H1 (cell line): ENCODE data around the gene TMEM45A. TPM values are rescaled to one million over a fixed set of nuclear protein-coding genes. Genes with fewer than 3 reads are reported as not detected.

Experiments used
- CTCF ChIA-PET: fragments of 300-600 bp; sonication (Branson Sonifier 250); formaldehyde crosslinking; loops from one replicate; lab custom pipeline; 2021; ENCODE audit not compliant: partially characterized antibody; lab: Charles Lee
- POLR2A ChIA-PET: fragments of 300-600 bp; sonication (Branson Sonifier 250); formaldehyde crosslinking; loops from one replicate; lab custom pipeline; 2021; ENCODE audit warnings: inconsistent platforms; ENCODE audit not compliant: partially characterized antibody; lab: Charles Lee
- DNase-seq, 2 experiments: peaks; one replicate each; pipeline versions ENCODE4 v3.0.0 to v3.0.0-alpha.2; 2010 to 2022; ENCODE audit warnings: low spot score in 2 of 2, low read depth in 1 of 2, mixed read lengths in 1 of 2
- FAIRE-seq: peaks from 2 replicates; lab custom pipeline; 2011; peaks lifted over from hg19 to GRCh38; lab: Jason Lieb, UNC
- H2AFZ ChIP-seq: 2 replicates; pipeline ENCODE4 v1.8.1; 2012; ENCODE audit warnings: low read length, inconsistent platforms
- H2AK5ac ChIP-seq: 2 replicates; pipeline ENCODE4 v1.6.1; 2013; ENCODE audit warnings: low read depth, low read length
- H2BK120ac ChIP-seq: replicated peaks from 2 replicates; pipeline ENCODE3; 2013; ENCODE audit warnings: low read depth, low read length, inconsistent platforms
- H2BK12ac ChIP-seq: 2 replicates; pipeline ENCODE4 v1.6.1; 2013; ENCODE audit warnings: low read depth, low read length
- H2BK15ac ChIP-seq: 2 replicates; pipeline ENCODE4 v1.6.1; 2013; ENCODE audit warnings: low read length
- H2BK20ac ChIP-seq: 2 replicates; pipeline ENCODE4 v1.6.1; 2013; ENCODE audit warnings: low read length
- H2BK5ac ChIP-seq: 2 replicates; pipeline ENCODE4 v1.6.1; 2013; ENCODE audit warnings: low read depth, low read length
- H3K14ac ChIP-seq: 2 replicates; pipeline ENCODE4 v1.6.1; 2013; ENCODE audit warnings: inconsistent platforms; ENCODE audit not compliant: insufficient read length
- H3K18ac ChIP-seq: 2 replicates; pipeline ENCODE4 v1.6.1; 2013; ENCODE audit warnings: low read length; ENCODE audit errors: extremely low read depth
- H3K23ac ChIP-seq: 2 replicates; pipeline ENCODE4 v1.6.1; 2013; ENCODE audit warnings: inconsistent platforms; ENCODE audit not compliant: insufficient read length
- H3K23me2 ChIP-seq: 2 replicates; pipeline ENCODE4 v1.6.1; 2013; ENCODE audit warnings: low read depth, low read length
- H3K27ac ChIP-seq: 2 replicates; pipeline ENCODE4 v1.6.1; 2011; ENCODE audit warnings: low read depth, low read length, inconsistent platforms
- H3K27me3 ChIP-seq, 4 experiments: replicated peaks in 1 of 4; 1 replicate in 1 of 4; 2 replicates in 3 of 4; pipeline versions ENCODE4 v1.6.1 to v1.8.1; 2011 to 2013; ENCODE audit warnings: low read length in 3 of 4, mild to moderate bottlenecking in 3 of 4, inconsistent platforms in 2 of 4, mixed read lengths in 2 of 4, moderate library complexity in 1 of 4; ENCODE audit not compliant: control insufficient read depth in 3 of 4, insufficient read depth in 3 of 4; ENCODE audit errors: extremely low read depth in 1 of 4
- H3K36me3 ChIP-seq, 4 experiments: 2 replicates each; pipeline versions ENCODE4 v1.6.1 to v1.8.1; 2011 to 2013; ENCODE audit warnings: mild to moderate bottlenecking in 4 of 4, low read length in 3 of 4, moderate library complexity in 2 of 4, control low read depth in 1 of 4, inconsistent platforms in 1 of 4; ENCODE audit not compliant: insufficient read depth in 4 of 4, control insufficient read depth in 2 of 4
- H3K4ac ChIP-seq: replicated peaks from 2 replicates; pipeline ENCODE3; 2013; ENCODE audit warnings: low read length, low read depth, mixed read lengths, inconsistent platforms; ENCODE audit not compliant: insufficient read length
- H3K4me1 ChIP-seq, 4 experiments: replicated peaks in 1 of 4; 1 replicate in 1 of 4; 2 replicates in 3 of 4; pipeline versions ENCODE4 v1.6.1 to v1.8.1; 2011 to 2013; ENCODE audit warnings: low read length in 3 of 4, inconsistent platforms in 2 of 4, mixed read lengths in 1 of 4; ENCODE audit not compliant: insufficient read depth in 4 of 4, control insufficient read depth in 3 of 4
- H3K4me2 ChIP-seq, 2 experiments: 2 replicates each; pipeline versions ENCODE4 v1.6.1 to v1.8.1; 2011 to 2013; ENCODE audit warnings: low read depth in 2 of 2, low read length in 2 of 2, control low read depth in 1 of 2, inconsistent platforms in 1 of 2, mild to moderate bottlenecking in 1 of 2; ENCODE audit not compliant: insufficient read depth in 1 of 2
- H3K4me3 ChIP-seq, 4 experiments: fragments of 200-600, 300-600 bp in 1 of 4; sonication (generic), shearing (Covaris generic), sonication (Bioruptor Twin) in 1 of 4; 2 replicates each; pipeline versions ENCODE4 v1.5.1 to v1.8.1; 2011 to 2016; ENCODE audit warnings: low read length in 4 of 4, low read depth in 3 of 4, control low read depth in 2 of 4, inconsistent platforms in 2 of 4, mild to moderate bottlenecking in 2 of 4, mixed read lengths in 1 of 4, moderate library complexity in 1 of 4; ENCODE audit not compliant: insufficient read depth in 2 of 4; ENCODE audit errors: extremely low read depth in 1 of 4
- H3K56ac ChIP-seq: replicated peaks from 2 replicates; pipeline ENCODE3; 2013; ENCODE audit warnings: low read depth, mild to moderate bottlenecking, mixed read lengths, low read length, inconsistent platforms; ENCODE audit not compliant: insufficient read length
- H3K79me1 ChIP-seq: 2 replicates; pipeline ENCODE4 v1.6.1; 2013; ENCODE audit warnings: low read depth, low read length, control low read depth
- H3K79me2 ChIP-seq, 2 experiments: 2 replicates each; pipeline versions ENCODE4 v1.6.1 to v1.8.1; 2012 to 2013; ENCODE audit warnings: low read length in 2 of 2, mild to moderate bottlenecking in 2 of 2, inconsistent platforms in 1 of 2; ENCODE audit not compliant: insufficient read depth in 2 of 2, control insufficient read depth in 1 of 2
- H3K9ac ChIP-seq, 4 experiments: replicated peaks in 1 of 4; 1 replicate in 1 of 4; 2 replicates in 3 of 4; pipeline versions ENCODE4 v1.6.1 to v1.8.1; 2011 to 2013; ENCODE audit warnings: low read depth in 3 of 4, low read length in 3 of 4, control low read depth in 2 of 4, mild to moderate bottlenecking in 2 of 4, moderate library complexity in 2 of 4, inconsistent platforms in 1 of 4; ENCODE audit errors: extremely low read depth in 1 of 4
- H3K9me3 ChIP-seq, 2 experiments: 2 replicates each; pipeline versions ENCODE4 v1.6.1 to v1.8.1; 2012 to 2013; ENCODE audit warnings: mild to moderate bottlenecking in 2 of 2, moderate library complexity in 2 of 2, control low read depth in 1 of 2, inconsistent platforms in 1 of 2, low read depth in 1 of 2, low read length in 1 of 2, mixed read lengths in 1 of 2; ENCODE audit not compliant: insufficient read depth in 2 of 2
- H4K20me1 ChIP-seq, 2 experiments: replicated peaks in 1 of 2; 2 replicates each; pipeline versions ENCODE3 to v1.8.1; 2011 to 2013; ENCODE audit warnings: inconsistent platforms in 2 of 2, low read length in 2 of 2, mild to moderate bottlenecking in 1 of 2; ENCODE audit not compliant: insufficient read depth in 2 of 2, control insufficient read depth in 1 of 2
- H4K5ac ChIP-seq: 2 replicates; pipeline ENCODE4 v1.6.1; 2013; ENCODE audit warnings: low read length, low read depth, mixed read lengths, inconsistent platforms; ENCODE audit not compliant: insufficient read length
- H4K8ac ChIP-seq: 2 replicates; pipeline ENCODE4 v1.8.0; 2013; ENCODE audit warnings: mild to moderate bottlenecking, moderate library complexity, low read length, inconsistent platforms; ENCODE audit not compliant: insufficient read depth; ENCODE audit errors: extremely low read depth
- H4K91ac ChIP-seq: replicated peaks from 2 replicates; pipeline ENCODE3; 2013; ENCODE audit warnings: low read length, mixed read lengths, inconsistent platforms; ENCODE audit not compliant: insufficient read length
- BACH1 ChIP-seq: IDR thresholded peaks from 2 replicates; pipeline ENCODE4 v1.6.1; 2012; ENCODE audit warnings: low read length, improper control_type of control experiment
- BCL11A ChIP-seq, 2 experiments: IDR thresholded peaks; one replicate each; pipeline ENCODE4 v1.6.1; 2011; ENCODE audit warnings: low read depth in 2 of 2, low read length in 2 of 2, mild to moderate bottlenecking in 2 of 2
- CTCF ChIP-seq, 3 experiments: IDR thresholded peaks; 1 replicate in 2 of 3; 2 replicates in 1 of 3; pipeline versions ENCODE4 v1.5.1 to v1.6.1; 2011; ENCODE audit warnings: low read length in 3 of 3, mild to moderate bottlenecking in 3 of 3, inconsistent platforms in 2 of 3, low read depth in 1 of 3, moderate library complexity in 1 of 3; ENCODE audit not compliant: insufficient read depth in 1 of 3; ENCODE audit errors: control extremely low read depth in 1 of 3
- GTF2F1 ChIP-seq: IDR thresholded peaks from 2 replicates; pipeline ENCODE4 v1.6.1; 2012; ENCODE audit warnings: low read depth, low read length, improper control_type of control experiment, borderline replicate concordance
- RAD21 ChIP-seq, 2 experiments: IDR thresholded peaks in 1 of 2; conservative IDR thresholded peaks in 1 of 2; 2 replicates each; pipeline ENCODE4 v1.6.1; 2011; ENCODE audit warnings: low read depth in 2 of 2, low read length in 2 of 2, improper control_type of control experiment in 1 of 2, inconsistent platforms in 1 of 2, mild to moderate bottlenecking in 1 of 2, moderate library complexity in 1 of 2
- RXRA ChIP-seq: IDR thresholded peaks from 2 replicates; pipeline ENCODE4 v1.6.1; 2011; ENCODE audit warnings: low read depth, mild to moderate bottlenecking, low read length, moderate library complexity; ENCODE audit not compliant: insufficient read depth
- SP1 ChIP-seq: IDR thresholded peaks from 2 replicates; pipeline ENCODE4 v1.6.1; 2011; ENCODE audit warnings: low read depth, low read length
- TBP ChIP-seq: IDR thresholded peaks from 2 replicates; pipeline ENCODE4 v1.6.1; 2011; ENCODE audit warnings: low read depth, low read length, improper control_type of control experiment
- WGBS, 2 experiments: shearing (Covaris generic) in 1 of 2; methylation state at CpG; one replicate each; pipeline versions ENCODE4 v1.1.6 to v1.1.7; 2013 to 2015; ENCODE audit warnings: low lambda C conversion rate in 2 of 2, mixed read lengths in 2 of 2, inconsistent platforms in 1 of 2, low coverage in 1 of 2, missing lambda C conversion rate in 1 of 2; ENCODE audit not compliant: insufficient replicate concordance in 2 of 2, insufficient coverage in 1 of 2, insufficient read length in 1 of 2; ENCODE audit errors: extremely low coverage in 1 of 2, missing lambda C conversion rate in 1 of 2; 5-methylcytosine and 5-hydroxymethylcytosine counted together
- polyA plus RNA-seq, 7 experiments: library from polyadenylated mRNA; depleted of rRNA in 3 of 7; stranded (reverse) in 5 of 7; unstranded in 2 of 7; fragments of >200 nt in 5 of 7; fragments of 200-250 nt in 2 of 7; gene quantifications; 1 replicate in 5 of 7; 2 replicates in 1 of 7; 4 replicates in 1 of 7; pipeline versions ENCODE4 v1.2.1 to v1.2.3, GENCODE V29; 2011 to 2013; ENCODE audit warnings: missing spikeins in 2 of 7, mixed read lengths in 2 of 7
- total RNA-seq: library from RNA; stranded (reverse); fragmentation: NEBNext Ultra II Directional; extraction: Animal tissue kit (Norgen Biotek cat#: 25700); gene quantifications from 2 replicates; pipeline ENCODE4 v1.2.1, GENCODE V29; 2021

Gene TMEM45A
- total and polyA plus RNA-seq, 2 of the 8 experiments (the other 6 are each of a cell fraction or from before 2014, with no cell fraction given) = 12.9 to 14.2 TPM

- H2AFZ ChIP-seq = no peak overlapping the region
Measured at GRCh38 chr3:100532411-100532810, 40.0 kb downstream of the TMEM45A start.

More at GRCh38 chr3:100532411-100532810, 40.0 kb downstream of the TMEM45A start:
- Histone ChIP-seq H2BK120ac (no peak overlapping the region), H3K14ac (no peak overlapping the region), H3K9ac (no peak overlapping the region), H3K4me1 (no peaks in the 10 kb centered on the region), H3K27me3 (no peaks in the 10 kb centered on the region), H2BK5ac (no peak overlapping the region), H3K79me2 (no peaks in the 10 kb centered on the region), H3K79me1 (no peaks in the 10 kb centered on the region), H2BK20ac (no peak overlapping the region), H4K5ac (no peak overlapping the region), H3K56ac (no peak overlapping the region)
- WGBS, 2 experiments = 90 to 100% methylated on average over 1 to 6 of the region's 6 CpGs
- ChIA-PET POLR2A (interaction anchor here (1.1 to 1.2 kb wide), 2 partner anchors 10 to 30 kb away, joined by 3 read pairs; no protein-coding TSS in a partner anchor), CTCF (no interaction called here)
- TF ChIP-seq RXRA = no peak
- TF ChIP-seq BACH1 = no peak
- no peak for TF ChIP-seq SP1
- no peak for TF ChIP-seq GTF2F1
- TF ChIP-seq BCL11A (IDR thresholded peaks at IDR 0.05; ENCODE audit: low read depth in 2 of 2, low read length in 2 of 2) = no peak
- no peak for TF ChIP-seq RAD21 (IDR thresholded peaks at IDR 0.05 in 1 of 2, conservative IDR thresholded peaks at IDR 0.05 in 1 of 2; ENCODE audit: low read depth in 2 of 2, low read length in 2 of 2)
- TF ChIP-seq TBP = no peak
- no peak for TF ChIP-seq CTCF (IDR thresholded peaks at IDR 0.05; ENCODE audit: control extremely low read depth in 1 of 3, insufficient read depth in 1 of 3, low read depth in 1 of 3, low read length in 3 of 3)
- TF ChIP-seq, all 59 proteins: peak for 0
- Histone ChIP-seq H2BK15ac (no peak overlapping the region), H3K23me2 (no peaks in the 10 kb centered on the region), H3K9me3 (no peaks in the 10 kb centered on the region), H4K91ac (no peak overlapping the region), H3K23ac (no peak overlapping the region), H3K4me2 (no peak overlapping the region), H3K36me3 (no peaks in the 10 kb centered on the region), H4K8ac (no peak overlapping the region), H3K4me3 (no peak overlapping the region), H2AK5ac (no peak overlapping the region), H4K20me1 (no peaks in the 10 kb centered on the region), H3K18ac (no peak overlapping the region), H3K27ac (no peak overlapping the region), H3K4ac (no peak overlapping the region), H2BK12ac (no peak overlapping the region)
- FAIRE-seq = no peak
- DNase-seq = no peak
